ENCODE measurements around the gene MEIS2.

Gene MEIS2

DNA sequence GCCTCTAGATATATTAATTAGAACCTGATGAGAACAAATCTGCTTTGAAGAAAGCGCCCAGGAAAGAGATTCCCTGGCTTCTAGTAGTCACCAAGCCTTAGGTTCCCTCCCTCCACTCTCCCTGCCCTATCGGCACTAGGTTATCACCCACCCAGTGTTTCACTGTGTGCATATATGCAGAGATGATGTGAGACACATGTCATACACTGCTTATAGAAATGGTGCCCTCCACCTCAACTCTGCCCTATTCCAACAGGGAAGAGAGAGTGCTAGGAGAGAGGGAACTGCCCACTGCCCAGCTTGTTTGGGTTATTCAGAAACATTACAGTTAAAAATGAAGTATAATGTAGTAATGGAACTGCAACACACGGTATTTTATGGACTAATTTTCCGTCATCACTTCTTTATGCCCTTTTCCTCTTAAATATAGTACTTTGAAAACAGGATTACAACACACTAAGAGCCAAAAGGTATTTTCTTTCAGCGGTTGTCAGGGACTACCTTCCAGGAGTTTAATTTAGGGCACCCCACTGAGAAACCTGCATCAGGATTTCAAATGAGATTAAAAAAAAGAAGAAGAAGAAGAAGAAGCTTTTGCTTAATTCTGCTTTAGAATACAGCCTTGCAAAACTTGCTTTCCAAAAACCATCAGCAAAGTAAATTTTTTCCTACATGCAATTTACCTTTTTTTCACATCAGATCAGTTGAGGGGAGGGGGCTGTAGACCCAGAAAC is 55.3 kb downstream of the MEIS2 start:
- TF ChIP-seq CTCF (IDR thresholded peaks at IDR 0.05; ENCODE audit: insufficient read depth, low read depth, low read length, missing control alignments) = no peak
- DNase-seq (ENCODE audit: low read depth) = no peak
- H3K4me3 ChIP-seq (ENCODE audit: low read length) = no peak overlapping the region

DNA sequence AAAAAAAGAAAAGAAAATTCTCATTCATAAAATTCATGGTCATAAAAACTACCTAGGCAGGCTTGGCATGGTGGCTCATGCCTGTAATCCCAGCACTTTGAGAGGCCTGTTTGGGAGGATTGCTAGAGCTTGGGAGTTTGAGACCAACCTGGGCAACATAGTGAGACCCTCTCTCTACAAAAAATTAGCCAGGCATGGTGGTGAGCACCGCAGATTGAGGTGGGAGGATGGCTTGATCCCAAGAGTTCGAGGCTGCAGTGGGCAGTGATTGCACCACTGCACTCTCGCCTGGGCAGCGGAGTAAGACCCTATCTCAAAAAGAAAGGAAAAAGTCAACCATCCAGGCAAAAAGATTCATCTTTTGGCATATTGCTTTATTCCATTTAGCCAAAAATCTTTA is 58.5 kb downstream of the MEIS2 start:
- no peak for TF ChIP-seq CTCF (IDR thresholded peaks at IDR 0.05; ENCODE audit: insufficient read depth, low read depth, low read length, missing control alignments)
- no peak for DNase-seq (ENCODE audit: low read depth)
- no peak overlapping the region for H3K4me3 ChIP-seq (ENCODE audit: low read length)

- H3K4me3 ChIP-seq (ENCODE audit: low read length) = no peak overlapping the region
- no peak for DNase-seq (ENCODE audit: low read depth)
- TF ChIP-seq CTCF (IDR thresholded peaks at IDR 0.05; ENCODE audit: insufficient read depth, low read depth, low read length, missing control alignments) = no peak
Observed at GRCh38 chr15:37041042-37041441, 59.3 kb downstream of the MEIS2 start.

DNA sequence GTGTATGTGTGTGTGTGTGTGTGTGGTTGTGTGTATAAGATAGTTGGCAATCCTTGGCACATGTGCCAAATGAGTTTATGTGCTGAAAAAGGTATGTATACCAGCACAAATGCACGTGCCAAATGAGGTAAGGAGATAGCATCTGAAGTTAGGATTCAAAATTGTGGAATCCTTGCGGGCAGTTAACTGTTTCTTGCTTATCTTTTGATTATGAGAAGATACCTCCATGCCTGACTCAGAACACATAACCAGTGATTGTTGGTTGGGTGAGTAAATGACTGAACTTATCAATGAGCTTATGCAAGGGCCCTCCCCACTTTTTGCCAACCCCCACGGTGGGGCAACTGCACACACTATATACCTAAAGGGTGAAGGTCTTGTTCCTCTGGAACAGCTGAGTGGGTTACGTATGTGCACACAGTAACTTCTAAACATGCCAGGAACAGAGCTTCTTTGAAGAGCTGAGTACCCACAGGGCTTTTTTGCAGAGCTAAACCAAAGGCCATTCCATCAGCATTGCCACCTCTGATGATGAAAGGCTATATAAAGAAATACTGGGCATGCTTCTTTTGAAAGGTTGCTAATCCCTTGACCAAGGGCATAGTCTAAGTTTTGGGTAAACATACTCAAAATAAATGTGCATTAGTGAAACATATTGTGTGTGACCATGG is 60.1 kb downstream of the MEIS2 start:
- DNase-seq (ENCODE audit: low read depth) = no peak
- H3K4me3 ChIP-seq (ENCODE audit: low read length) = no peak overlapping the region
- TF ChIP-seq CTCF (IDR thresholded peaks at IDR 0.05; ENCODE audit: insufficient read depth, low read depth, low read length, missing control alignments) = no peak

DNA sequence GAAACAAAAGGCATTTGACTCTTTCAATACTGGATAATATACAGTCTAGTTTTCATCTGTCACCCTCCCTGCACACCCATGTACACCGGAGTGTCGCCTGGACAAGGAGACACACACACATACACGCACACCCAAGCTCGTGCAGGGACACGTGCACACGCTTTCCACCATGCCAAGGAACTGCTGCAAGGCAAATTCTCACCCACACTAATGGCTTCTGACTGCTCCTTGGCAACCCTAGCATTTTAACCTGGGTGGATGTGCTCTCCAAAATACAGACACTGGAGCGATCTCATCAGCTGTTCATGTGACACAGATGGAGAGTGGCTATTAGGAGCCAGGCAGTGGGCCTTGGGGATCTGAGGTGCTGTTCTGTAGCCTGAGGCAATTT is 61.6 kb downstream of the MEIS2 start:
- DNase-seq (ENCODE audit: low read depth) = no peak
- no peak for TF ChIP-seq CTCF (IDR thresholded peaks at IDR 0.05; ENCODE audit: insufficient read depth, low read depth, low read length, missing control alignments)
- no peak overlapping the region for H3K4me3 ChIP-seq (ENCODE audit: low read length)

- DNase-seq (ENCODE audit: low read depth) = no peak
- no peak overlapping the region for H3K4me3 ChIP-seq (ENCODE audit: low read length)
- TF ChIP-seq CTCF (IDR thresholded peaks at IDR 0.05; ENCODE audit: insufficient read depth, low read depth, low read length, missing control alignments) = no peak
Observed at GRCh38 chr15:37037850-37038715, 62.3 kb downstream of the MEIS2 start.

All from epithelial cell of esophagus (primary cell).